CD4-positive, alpha-beta T cell treated with Interleukin-10 for 1 hour (primary cell): ENCODE data around the gene MARK3.
"Not testable (repeated sequence)": the region's sequence is repeated elsewhere in the genome, so short reads cannot be mapped to it uniquely, and the experiment has no call there.

Source experiments
- DNase-seq: peaks from one replicate; pipeline ENCODE4 v3.0.0-alpha.2; 2020

MARK3 gene

DNA sequence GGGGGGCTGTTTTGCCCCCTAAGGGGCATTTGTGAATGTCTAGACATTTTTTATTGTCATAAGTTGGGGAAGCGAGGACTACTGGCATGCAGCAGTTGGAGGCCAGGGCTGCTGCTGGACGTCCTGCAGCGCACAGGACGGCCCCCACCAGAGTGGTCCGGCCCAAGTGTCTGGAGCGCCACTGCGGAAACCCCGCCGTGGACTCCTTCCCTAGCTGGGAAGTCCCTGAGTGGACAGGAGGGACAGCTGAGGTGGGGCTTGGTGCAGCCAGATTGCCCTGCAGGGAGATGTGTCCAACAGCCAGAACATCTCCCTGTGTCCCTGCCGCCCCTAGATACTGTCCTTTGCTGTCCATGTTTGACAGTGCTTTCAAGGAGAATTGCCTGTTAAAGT lies 132.0 kb downstream of the MARK3 start:
- DNase-seq = no peak

DNA sequence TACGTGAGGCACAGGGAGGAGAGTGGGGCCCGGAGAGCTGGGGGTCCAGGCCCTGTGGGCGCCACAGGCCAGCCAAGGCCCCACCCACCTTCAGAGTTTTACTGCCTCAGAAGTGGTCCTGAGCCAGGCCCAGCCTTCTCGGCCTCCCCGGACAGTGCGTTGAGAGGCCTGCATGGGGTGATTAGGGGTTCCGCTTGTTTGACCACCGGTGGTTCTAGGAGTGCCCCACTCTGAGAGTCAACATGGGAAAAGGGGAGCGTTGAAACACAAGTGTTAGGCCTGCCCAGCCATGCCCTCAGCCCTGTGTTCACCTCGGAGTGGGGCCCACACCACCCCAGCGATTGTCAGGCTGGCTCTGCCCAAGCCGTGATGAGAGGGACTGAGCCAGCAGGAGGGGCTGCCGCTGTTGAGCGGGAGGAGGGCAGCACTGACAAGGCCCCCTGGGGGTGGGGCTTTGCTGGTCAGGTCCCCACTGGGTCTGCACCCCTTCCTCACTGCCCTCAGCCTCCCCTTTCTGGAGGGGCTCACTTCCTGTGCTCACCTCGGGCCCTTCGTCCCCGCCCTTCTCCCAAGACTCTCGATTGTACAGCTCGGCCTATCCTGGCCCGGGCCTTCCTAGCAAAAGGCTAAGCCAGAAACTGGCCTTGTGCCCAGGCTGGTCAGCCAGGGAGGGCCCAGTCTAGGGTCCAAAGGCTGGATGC lies 132.7 kb downstream of the MARK3 start:
- no peak for DNase-seq

DNA sequence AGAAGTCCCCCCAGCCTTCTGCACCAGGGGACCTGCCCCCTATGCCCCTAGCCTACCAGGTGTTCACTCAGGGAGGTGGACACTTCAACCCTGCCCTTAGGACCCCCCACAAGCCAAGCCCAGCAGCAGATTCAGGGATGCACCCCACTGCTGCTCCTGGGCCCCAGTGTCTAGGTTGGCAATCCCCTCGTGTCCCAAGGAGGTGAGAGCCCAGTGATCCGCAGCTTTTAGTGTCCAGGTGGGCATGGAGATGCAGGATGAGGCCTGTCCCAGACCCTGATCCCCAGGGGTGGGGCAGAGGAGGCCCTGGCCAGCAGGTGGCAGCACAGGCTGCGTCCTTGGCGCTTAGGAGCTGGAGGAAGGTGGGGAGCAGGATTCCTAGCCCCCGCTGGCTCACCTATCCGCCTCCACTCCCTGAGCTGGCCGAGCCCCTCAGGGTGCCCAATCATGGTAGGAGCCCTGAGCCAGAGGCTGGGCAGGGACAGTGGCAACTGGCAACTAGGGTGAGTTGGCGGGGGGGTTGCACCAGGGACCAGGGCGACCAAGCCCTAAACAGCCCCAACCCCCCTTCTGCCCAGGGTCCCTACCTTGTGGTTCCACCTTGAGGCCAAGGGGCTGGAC lies 133.3 kb downstream of the MARK3 start:
- DNase-seq = peak; percentile 65

DNA sequence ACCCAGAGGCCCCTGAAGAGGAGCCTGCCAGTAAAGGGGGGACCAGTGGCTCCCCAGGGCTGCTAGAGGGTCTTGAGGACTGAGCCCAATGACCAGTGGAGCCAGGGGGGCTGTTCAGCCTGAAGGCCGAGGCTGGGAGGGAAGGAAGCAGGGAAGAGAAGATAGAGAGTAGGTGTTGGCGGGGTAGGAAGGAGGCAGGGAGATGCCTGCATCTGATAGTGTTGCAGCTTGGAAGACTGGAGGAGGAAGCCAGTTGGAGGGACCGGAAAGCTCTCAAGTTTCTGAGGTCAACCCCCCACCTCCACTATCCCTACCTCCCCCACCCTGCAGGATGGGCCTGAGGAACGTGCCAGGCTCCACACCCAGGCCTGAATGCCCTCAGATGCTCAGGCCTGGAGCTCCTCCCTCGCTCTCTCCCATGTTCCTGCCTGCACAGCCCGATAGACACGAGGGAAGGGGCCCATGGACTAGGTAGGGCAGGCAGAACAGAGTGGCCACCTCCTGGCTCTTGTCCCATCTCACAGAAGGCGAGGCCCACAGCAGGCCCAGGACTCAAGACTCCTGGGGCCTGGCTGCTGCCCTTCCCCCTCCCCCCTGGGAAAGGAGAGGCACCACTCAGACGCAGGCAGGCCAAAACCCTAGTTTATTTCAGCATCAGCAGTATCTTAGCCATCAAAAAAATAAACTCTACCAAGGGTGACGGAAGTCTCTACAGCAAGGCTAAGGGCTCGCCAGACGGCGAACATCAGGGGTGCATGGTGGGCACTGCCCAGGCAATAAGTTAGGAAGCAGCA lies 134.0 kb downstream of the MARK3 start:
- DNase-seq = no peak

DNA sequence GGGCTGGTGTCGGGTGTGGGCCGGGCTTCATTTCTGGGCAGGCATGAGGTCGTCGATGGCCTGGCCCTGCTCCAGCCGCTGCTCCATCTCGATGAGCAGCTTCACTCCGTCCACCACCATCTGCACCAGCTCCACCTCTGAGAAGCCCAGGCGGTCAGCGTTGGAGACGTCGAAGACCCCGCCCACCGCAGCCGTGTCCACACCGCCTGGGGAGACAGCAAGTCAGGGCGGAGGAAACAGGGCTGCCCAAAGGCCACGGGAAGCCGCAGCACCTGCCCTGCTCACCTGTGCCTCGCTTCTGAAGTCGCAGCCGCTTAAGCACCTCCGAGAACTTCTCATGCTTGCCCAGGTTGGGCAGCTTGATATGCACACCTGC lies 134.6 kb downstream of the MARK3 start:
- DNase-seq = no peak

DNA sequence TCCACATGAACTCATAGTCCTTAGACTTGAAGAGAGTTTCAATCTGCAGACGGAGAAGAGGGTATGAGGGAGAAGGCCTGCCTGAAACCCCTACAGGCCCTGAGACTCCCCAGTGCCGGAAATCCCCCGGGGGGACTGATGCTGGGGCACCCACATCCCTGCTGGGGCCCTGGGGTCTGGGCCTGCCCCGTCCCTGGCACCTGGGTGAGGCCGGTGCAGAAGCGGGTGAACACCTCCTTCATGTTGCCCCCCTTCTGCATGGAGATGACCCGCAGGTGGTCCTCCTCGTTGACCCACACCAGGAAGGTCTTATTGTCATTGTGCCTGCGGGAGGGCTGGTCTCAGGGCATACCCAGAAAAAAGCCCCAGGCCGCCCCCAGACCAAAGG lies 135.0 kb downstream of the MARK3 start:
- no peak for DNase-seq

DNA sequence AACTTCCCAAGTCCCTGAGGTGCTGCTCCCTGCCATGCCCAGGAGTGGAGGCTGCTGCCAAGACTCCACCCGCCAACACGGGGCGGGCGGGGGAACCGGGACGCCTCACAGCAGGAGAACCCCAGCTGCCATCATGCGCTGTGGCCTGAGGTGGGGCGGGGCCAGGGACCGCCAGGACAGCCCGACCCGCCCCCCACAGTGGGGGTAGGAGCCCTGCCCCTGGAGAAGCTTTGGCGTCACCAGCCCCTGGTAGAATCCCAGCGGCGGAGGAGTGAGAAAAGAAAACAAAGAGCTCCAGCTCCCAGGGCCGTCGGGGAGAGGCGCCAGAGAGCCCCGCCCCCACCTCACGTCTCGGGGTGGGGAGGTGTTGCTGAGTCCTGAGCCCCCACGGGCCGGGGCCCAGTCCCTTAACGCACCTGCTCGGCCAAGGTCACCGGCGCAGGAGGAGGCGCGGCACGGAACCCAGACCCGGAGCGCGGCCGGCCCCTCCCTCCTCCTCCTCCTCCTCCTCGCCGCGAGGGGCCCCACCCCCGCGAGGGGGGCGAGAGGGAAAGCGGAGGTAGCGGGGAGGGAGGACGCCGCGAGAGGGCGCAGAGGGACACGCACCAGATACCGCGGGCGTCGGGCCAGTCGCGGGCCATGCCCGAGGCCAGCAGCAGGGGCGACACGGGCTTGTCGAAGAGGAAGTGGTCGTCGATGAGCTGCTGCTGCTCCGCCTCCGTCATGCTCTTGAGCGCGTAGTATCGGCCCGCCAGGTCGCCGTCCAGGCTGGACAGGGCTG lies 135.6 kb downstream of the MARK3 start:
- peak; percentile 81 for DNase-seq

DNA sequence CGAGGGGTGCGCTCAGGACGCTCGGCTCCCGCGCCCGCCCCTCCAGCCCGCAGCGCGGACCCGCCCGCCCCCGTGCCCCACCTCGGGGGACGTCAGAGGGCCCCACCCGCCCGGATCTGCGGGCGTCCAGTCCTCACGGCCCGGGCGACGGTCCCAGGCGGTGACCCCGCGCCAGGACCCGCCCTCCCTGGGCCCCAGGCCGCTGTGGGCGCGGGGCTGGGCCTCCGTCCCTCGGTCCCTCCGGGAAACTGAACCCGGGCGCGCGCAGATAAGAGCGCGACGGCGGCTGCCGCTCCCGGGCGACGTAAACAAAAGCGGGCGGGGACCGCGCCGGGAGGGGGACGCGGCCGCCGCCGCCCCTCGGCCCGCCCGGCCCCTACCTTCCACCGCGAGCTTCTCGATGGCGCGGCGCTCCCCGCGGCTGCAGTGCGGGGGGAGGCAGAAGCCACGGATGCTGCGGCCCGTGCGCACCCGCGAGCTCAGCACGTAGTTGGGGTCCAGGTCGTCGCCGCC lies 136.3 kb downstream of the MARK3 start:
- DNase-seq = peak; percentile 22

DNA sequence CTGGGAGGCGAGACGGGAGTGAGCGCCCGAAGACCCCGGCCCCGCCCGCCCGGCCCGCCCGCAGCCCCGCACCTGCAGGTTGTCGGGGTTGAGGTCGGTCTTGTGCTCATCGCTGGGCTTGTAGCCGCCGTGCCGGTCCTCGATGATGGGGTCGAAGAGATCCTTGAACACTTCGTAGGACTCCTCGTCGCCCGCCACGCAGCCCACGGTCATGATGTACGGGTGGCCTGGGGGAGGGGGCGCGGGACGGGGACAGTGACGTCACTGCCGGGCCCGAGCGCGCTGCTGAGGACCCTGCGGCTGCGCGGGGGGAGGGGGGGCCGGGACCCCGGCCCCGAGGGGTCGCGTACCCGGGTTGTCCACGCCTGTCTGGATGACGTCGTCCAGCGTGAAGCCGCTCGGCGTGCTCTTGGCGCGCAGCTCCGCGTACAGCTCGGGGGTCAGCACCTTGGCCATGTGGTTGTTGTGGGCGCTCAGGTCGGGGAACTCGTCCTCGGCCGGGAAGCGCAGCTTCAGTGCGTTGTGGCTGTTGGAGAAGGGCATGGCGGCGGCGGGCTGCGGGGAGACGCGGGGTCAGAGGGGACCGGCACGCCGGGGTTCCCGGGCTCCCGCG lies 136.8 kb downstream of the MARK3 start:
- peak; percentile 22 for DNase-seq

DNA sequence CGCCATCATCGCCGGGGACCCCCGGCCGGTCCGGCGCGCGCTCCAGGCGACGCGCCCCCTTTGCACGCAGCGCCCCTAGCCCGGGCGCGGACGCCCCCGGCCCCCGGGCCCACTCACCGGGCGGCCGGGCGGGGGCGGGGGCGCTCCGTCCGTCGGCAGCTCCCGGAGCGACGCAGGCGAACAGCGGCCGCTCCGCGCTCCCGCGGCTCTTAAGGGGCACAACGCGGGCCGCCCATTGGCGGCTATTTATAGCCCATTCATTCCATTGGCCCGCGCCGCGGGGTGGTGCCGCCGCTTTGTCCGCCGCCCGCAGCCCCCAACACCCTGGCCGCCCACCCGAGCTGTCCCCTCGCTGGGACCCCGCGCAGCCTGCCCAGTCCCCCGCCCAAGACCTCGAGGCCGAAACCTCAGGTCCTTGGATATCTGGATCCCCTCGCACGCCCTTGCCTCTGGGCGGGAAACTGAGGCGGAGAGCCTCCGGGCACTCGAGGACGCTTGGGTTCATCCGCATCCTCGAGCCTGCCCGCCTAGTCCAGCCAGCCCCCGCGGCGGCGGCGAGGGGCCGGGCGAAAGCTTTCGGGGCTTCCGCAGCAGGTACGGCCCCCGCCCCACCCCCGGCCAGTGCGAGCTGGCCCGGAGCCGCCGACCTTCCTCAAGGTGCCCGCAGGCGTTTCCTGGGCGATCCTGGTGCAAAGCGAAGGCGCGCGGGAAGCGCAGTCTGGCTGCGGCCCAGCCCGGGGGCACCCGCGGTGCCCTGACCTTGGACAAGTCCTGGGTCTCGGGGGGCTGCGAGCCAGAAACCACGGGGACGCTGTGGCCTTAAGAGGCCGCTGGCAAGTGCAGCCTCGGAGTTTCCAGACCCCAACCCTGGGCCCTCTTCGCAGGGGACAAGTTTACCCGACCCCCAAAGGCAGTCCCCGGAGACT lies 137.7 kb downstream of the MARK3 start, which contains the start of gene CKB:
TSS of gene CKB (minus strand) at position 182 of the 926 bp plus-strand sequence. CDS start 337 bp downstream, outside the sequence.
- peak; percentile 39 for DNase-seq

DNA sequence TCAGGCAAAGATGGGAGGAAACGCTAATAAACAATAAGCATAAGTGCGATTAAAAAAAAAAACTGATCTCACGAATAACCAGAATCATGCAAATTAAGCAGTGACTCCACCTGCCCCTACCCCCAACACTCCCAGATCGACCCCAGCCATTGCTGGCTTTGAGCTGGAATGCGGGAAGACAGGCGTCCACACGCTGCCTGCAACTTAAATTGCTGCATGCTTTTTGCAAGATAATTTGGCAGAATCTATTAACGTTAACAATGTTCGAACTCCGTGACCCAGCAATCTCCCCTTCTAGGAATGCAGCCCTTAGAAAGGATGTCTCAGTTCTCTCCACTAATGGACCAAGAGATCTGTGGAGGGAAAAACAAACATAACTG lies 138.3 kb downstream of the MARK3 start:
- DNase-seq = no peak

DNA sequence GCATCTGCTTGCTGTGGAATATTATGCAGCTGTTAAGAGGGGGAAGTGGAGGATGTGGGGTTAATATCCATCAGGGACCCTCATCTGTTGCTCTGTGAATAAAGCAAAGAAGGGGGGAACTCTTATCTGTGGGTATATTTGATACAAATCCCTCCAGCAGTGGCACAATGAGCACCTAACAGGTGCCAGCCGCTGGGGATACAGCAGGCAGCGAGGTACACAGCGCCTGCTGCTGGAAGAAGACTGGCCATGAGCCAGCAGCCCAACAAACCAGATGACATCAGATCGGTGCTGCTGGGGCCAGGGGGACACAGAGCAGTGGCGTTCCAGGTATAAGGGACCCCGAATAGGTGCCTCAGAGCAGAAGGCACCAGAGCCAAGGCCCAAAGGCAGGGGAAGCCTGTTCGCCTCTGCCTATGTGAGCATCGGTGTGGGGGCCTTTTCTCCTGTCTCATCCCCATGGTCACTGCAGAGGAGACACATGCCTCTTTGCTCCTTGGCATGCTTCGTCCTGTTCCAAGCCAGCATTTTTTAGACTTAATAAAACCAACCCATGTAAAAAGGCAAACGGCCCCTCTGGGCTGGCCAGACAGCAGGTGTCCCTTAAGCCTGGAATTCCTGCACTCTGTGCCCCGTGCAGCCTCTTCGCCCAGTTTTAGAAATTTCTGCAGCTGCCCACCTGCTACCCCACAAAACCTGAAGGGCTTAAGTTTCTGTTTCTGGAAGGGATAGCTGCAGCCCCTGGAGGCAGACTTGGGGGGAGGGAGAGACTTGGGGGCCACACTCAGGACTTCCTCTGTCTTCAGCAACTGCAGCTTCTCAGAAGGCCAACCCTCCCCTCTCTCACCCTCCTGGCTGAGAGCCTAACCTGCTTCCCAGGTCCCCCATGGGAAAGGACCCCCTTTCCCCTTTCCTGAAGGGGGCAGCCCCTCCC lies 139.1 kb downstream of the MARK3 start:
- no peak for DNase-seq

DNA sequence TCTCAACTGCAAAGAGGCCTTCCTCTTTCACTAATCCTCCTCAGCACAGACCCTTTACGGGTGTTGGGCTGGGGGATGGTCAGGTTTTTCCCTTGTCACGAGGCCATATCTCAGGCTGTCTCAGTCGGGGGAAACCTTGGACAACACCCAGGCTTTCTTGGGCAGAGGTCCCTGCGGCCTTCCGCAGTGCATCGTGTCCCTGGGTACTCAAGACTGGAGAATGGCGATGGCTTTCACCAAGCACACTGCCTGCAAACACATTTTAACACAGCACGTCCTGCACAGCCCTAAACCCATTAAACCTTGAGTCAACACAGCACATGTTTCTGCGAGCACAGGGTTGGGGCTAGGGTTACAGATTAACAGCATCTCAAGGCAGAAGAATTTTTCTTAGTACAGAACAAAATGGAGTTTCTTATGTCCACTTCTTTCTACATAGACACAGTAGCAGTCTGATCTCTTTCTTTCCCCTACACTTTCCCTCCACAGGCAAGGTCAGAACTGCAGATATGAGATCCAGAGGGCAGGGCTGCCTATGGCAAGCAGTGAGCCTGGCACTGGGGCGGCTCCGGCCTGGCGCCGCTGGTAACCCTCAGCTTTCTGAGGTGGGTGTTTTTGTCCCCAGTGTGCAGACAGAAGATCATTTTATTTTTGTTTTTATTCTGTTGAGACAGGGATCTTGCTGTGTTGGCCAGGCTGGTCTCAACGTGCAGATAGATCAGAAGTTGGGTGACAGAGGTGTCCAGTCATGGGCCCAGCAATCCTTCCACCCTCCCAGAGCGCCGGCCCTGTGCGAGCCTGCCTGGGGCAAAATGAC lies 140.4 kb downstream of the MARK3 start:
- DNase-seq = not testable (repeated sequence)

DNA sequence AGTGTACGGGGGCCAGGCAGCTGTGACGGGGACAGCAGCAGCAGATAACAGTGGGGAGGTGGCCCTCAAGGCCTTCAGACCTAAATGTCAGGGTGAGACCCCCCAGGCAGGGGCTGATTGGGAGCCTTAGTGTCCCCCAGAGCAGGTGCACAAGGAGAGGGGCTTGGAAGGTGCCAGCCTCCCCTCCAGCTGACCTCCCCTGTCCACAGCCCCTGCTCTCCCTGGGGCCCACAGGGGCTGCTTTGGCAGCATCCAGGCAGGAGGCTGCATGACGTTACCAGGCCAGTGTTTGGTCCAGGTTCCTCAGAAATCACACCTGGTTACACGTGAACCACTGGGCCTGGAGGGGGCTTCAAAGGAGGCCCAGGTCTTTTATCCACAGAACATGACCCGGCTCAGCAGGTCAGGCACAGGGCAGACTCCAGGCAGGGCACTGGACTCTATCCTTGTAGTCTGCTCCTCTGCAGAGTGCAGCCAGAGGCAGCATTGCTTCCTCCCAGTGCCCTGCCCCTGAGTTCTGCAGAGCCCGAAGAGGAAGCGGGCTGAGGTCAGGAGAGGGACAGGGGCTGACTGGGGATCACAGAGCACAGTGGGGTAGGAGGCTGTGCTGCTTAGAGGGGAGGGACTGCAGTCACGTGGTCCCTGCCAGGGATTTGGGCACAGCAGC lies 141.2 kb downstream of the MARK3 start:
- DNase-seq = no peak

DNA sequence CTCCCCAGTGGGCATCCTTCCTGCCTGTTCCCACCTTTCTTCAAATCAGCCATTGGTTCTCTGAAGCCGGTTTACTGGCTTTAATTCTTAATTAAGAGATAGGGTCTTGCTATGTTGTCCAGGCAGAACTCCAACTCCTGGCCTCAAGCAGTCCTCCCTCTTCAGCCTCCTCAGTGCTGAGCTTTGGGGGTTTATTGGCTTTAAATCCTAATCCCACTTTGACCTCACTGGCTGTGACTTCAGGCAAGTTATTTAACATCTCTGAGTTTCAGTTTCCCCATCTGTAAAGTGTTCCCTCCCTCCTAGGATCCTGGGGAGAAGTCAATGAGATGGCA lies 141.7 kb downstream of the MARK3 start:
- no peak for DNase-seq

DNA sequence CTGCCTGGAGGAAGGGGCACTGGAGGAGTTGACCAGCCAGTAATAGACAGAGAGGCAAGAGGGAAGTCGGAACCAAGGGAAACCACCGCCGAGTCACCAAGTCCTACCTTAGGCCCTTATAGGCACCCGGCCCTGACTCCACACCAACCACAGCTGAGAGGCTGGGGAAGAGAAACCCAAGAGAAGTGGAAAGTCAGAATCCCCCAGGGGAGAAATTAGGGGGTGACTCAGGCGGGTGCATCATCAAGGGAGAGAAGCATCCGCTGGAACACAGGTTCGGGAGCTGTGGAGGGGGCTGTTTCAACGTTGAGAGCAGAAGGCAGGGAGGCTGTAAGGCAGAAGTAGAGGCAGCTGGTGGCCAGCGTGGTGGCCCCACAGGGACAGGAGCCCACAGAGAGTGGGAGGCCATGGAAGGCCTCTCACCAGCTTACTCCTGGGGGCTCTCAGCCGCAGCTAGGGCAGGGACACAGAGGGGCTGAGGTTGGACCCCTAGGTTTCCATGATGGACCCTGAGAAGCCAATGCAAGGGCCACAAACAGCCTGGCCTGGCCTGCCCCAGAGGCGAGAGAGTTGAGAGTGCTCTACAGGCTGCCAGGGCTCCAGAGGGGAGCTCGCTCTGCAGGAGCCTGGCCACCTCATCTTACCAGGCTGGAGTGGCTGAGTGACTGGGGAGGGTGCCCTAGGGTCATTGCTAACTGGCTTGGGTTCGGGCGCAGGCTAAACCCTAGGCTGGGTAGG lies 142.4 kb downstream of the MARK3 start:
- peak; percentile 24 for DNase-seq

DNA sequence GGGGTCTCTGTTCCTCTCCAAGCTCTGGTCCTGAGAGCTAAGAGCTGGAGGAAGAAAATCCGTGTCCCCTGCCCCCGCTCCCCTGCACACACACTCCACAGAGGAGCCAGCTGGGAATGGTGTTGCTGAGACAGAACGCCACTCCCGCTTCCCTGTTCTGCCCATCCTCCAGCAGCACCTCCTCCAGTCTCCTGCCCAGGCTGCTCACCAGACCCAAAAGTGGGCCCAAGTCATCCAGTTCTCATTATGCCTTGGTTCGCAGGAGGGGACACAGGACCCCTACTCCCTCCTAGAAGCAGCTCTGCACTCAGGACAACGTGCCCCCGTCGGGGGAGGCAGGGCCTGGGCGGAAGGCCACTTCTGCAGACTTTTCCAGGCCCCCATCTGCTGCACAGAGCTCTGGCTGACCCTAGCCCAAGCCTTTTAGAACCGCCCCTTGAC lies 143.0 kb downstream of the MARK3 start:
- DNase-seq = no peak
